Fibroblast of lung (primary cell): ENCODE results near the gene FERMT2.

Source experiments
- CTCF ChIP-seq, 2 donors: IDR thresholded peaks in 1 of 2; conservative IDR thresholded peaks in 1 of 2; 1 replicate in 1 of 2; 2 replicates in 1 of 2; pipeline ENCODE4 v1.5.1; 2011 to 2012; ENCODE audit warnings: low read length in 2 of 2, control low read depth in 1 of 2, inconsistent platforms in 1 of 2, low read depth in 1 of 2, mild to moderate bottlenecking in 1 of 2
- EZH2 ChIP-seq: IDR thresholded peaks from 2 replicates; pipeline ENCODE4 v1.5.1; 2012; ENCODE audit warnings: low read length, control low read depth, mild to moderate bottlenecking; ENCODE audit errors: missing control alignments

- TF ChIP-seq CTCF (conservative IDR thresholded peaks at IDR 0.05 in 1 of 2, IDR thresholded peaks at IDR 0.05 in 1 of 2; ENCODE audit: low read depth in 1 of 2, low read length in 2 of 2) = no peak
- no peak for TF ChIP-seq EZH2
Measured at GRCh38 chr14:52948039-52948438, 2.8 kb downstream of the FERMT2 start.
